Measurements from ENCODE around the gene RBM19.

RBM19 gene

GRCh38 chr12:113980537-113981337, 14.6 kb upstream of the RBM19 start:
- ChIA-PET POLR2A (ENCODE audit: low non-redundant PET) (no interaction called here), CTCF (interaction anchor here (0.6 to 1.4 kb wide), 20 partner anchors 9 to 1937 kb away, joined by 3 to 21 read pairs (median 4); no protein-coding TSS in a partner anchor)
- peak; percentile 93 for TF ChIP-seq CTCF (conservative IDR thresholded peaks at IDR 0.05; ENCODE audit: low read depth)

GRCh38 chr12:113980054-113980453, 13.9 kb upstream of the RBM19 start:
- no peak for TF ChIP-seq CTCF (conservative IDR thresholded peaks at IDR 0.05; ENCODE audit: low read depth)
- CTCF ChIA-PET = interaction anchor here (0.6 to 1.4 kb wide), 16 partner anchors 10 to 1937 kb away, joined by 3 to 21 read pairs (median 4); no protein-coding TSS in a partner anchor
- POLR2A ChIA-PET (ENCODE audit: low non-redundant PET) = no interaction called here
- H3K27ac ChIP-seq = no peak overlapping the region
- DNase-seq (ENCODE audit: low spot score) = no peak

More at GRCh38 chr12:113980537-113981337, 14.6 kb upstream of the RBM19 start:
- no peak overlapping the region for H3K27ac ChIP-seq
- peak; percentile 49 for DNase-seq (ENCODE audit: low spot score)

GRCh38 chr12:113978080-113978479, 12.0 kb upstream of the RBM19 start:
- ChIA-PET POLR2A (ENCODE audit: low non-redundant PET) (no interaction called here), CTCF (no interaction called here)

GRCh38 chr12:113974006-113974405, 7.9 kb upstream of the RBM19 start:
- no peak for TF ChIP-seq CTCF (conservative IDR thresholded peaks at IDR 0.05; ENCODE audit: low read depth)
- POLR2A ChIA-PET (ENCODE audit: low non-redundant PET) = no interaction called here
- CTCF ChIA-PET = no interaction called here

More at GRCh38 chr12:113978080-113978479, 12.0 kb upstream of the RBM19 start:
- no peak for DNase-seq (ENCODE audit: low spot score)
- TF ChIP-seq CTCF (conservative IDR thresholded peaks at IDR 0.05; ENCODE audit: low read depth) = no peak
- no peak overlapping the region for H3K27ac ChIP-seq

GRCh38 chr12:113973109-113973904, 7.2 kb upstream of the RBM19 start:
- H3K27ac ChIP-seq = no peak overlapping the region
- no peak for TF ChIP-seq CTCF (conservative IDR thresholded peaks at IDR 0.05; ENCODE audit: low read depth)
- ChIA-PET POLR2A (ENCODE audit: low non-redundant PET) (no interaction called here), CTCF (interaction anchor here (0.6 kb wide), 1 partner anchor 25 kb away, joined by 3 read pairs; no protein-coding TSS in a partner anchor)
- no peak for DNase-seq (ENCODE audit: low spot score)

More at GRCh38 chr12:113974006-113974405, 7.9 kb upstream of the RBM19 start:
- no peak for DNase-seq (ENCODE audit: low spot score)
- H3K27ac ChIP-seq = no peak overlapping the region

- H3K27ac ChIP-seq = no peak overlapping the region
- DNase-seq (ENCODE audit: low spot score) = no peak
- TF ChIP-seq CTCF (conservative IDR thresholded peaks at IDR 0.05; ENCODE audit: low read depth) = no peak
- CTCF ChIA-PET = interaction anchor here (1.0 kb wide), 1 partner anchor 10 kb away, joined by 3 read pairs; no protein-coding TSS in a partner anchor
- POLR2A ChIA-PET (ENCODE audit: low non-redundant PET) = no interaction called here
Observed at GRCh38 chr12:113971392-113971791, 5.3 kb upstream of the RBM19 start.
